HepG2 (cell line): ENCODE measurements around the gene NCOA5. TPM values are rescaled to one million over a fixed set of nuclear protein-coding genes. Genes with fewer than 3 reads are reported as not detected.

Experiments
- ATAC-seq: fragments of 200-7000 bp; cut with Tn5 transposase; 3 replicates; pipeline ENCODE4 v1.9.1; 2020; ENCODE audit warnings: mild to moderate bottlenecking, moderate library complexity
- Bru-seq: library from RNA; stranded (reverse); fragments of 400-500 nt; gene quantifications from one replicate; lab custom pipeline; 2021; lab: Mats Ljungman, UMichigan
- BruChase-seq, 2 experiments: library from RNA; stranded (reverse); fragments of 400-500 nt; gene quantifications; one replicate each; lab custom pipeline; 2021; lab: Mats Ljungman, UMichigan
- BruUV-seq: library from RNA; stranded (reverse); fragments of 400-500 nt; replicated peaks from 2 replicates; lab custom pipeline; 2021; lab: Mats Ljungman, UMichigan
- CTCF ChIA-PET: fragments of 300-600 bp; formaldehyde crosslinking; extraction: SDS; loops from one replicate; lab custom pipeline; 2021; ENCODE audit warnings: low total read pairs, inconsistent platforms, low intra/inter-chr PET ratio; lab: Yijun Ruan, JAX
- POLR2A ChIA-PET: fragments of 350-600 bp; sonication (Branson Sonifier 250); formaldehyde crosslinking; loops from one replicate; lab custom pipeline; 2020; ENCODE audit warnings: antibody characterized with exemption, inconsistent platforms; lab: Yijun Ruan, JAX
- DNase-seq: peaks from one replicate; pipeline ENCODE4 v3.0.0-alpha.2; 2015; ENCODE audit warnings: low spot score
- FAIRE-seq: peaks from 3 replicates; lab custom pipeline; 2011; peaks lifted over from hg19 to GRCh38; lab: Jason Lieb, UNC
- H2AFZ ChIP-seq: one replicate; pipeline ENCODE4 v1.6.1; 2011; ENCODE audit warnings: low read length, inconsistent platforms
- H3K27ac ChIP-seq: fragments of 300-600 bp; 3 replicates; pipeline ENCODE4 v1.8.0; 2011; ENCODE audit warnings: mixed run types, mild to moderate bottlenecking, mixed read lengths, low read length, inconsistent platforms; ENCODE audit not compliant: insufficient read depth; ENCODE audit errors: extremely low read length
- H3K27me3 ChIP-seq, 2 experiments: fragments of 200-600 bp in 1 of 2; 2 replicates in 1 of 2; 3 replicates in 1 of 2; pipeline versions ENCODE4 v1.6.0 to v1.8.0; 2011; ENCODE audit warnings: low read length in 2 of 2, mild to moderate bottlenecking in 2 of 2, moderate library complexity in 2 of 2, inconsistent platforms in 1 of 2; ENCODE audit not compliant: insufficient read depth in 2 of 2, control insufficient read depth in 1 of 2
- H3K36me3 ChIP-seq, 2 experiments: fragments of 200-600 bp in 1 of 2; replicated peaks in 1 of 2; 2 replicates in 1 of 2; 3 replicates in 1 of 2; pipeline versions ENCODE4 v1.5.1 to v1.8.0; 2011; ENCODE audit warnings: low read length in 2 of 2, inconsistent platforms in 1 of 2; ENCODE audit not compliant: insufficient read depth in 2 of 2, control insufficient read depth in 1 of 2
- H3K4me1 ChIP-seq: 2 replicates; pipeline ENCODE4 v1.5.1; 2012; ENCODE audit warnings: low read length, inconsistent platforms; ENCODE audit not compliant: insufficient read depth
- H3K4me2 ChIP-seq: 2 replicates; pipeline ENCODE4 v1.6.0; 2011; ENCODE audit warnings: low read depth, low read length, inconsistent platforms
- H3K4me3 ChIP-seq, 3 experiments: fragments of 200-600 bp in 1 of 3; sonication (generic), shearing (Covaris generic) in 1 of 3; replicated peaks in 1 of 3; 2 replicates each; pipeline ENCODE4 v1.5.1; 2011 to 2016; ENCODE audit warnings: low read length in 3 of 3, inconsistent platforms in 2 of 3, low read depth in 2 of 3, mild to moderate bottlenecking in 2 of 3, control low read depth in 1 of 3, mixed read lengths in 1 of 3; ENCODE audit not compliant: insufficient read depth in 1 of 3
- H3K79me2 ChIP-seq: one replicate; pipeline ENCODE4 v1.6.1; 2011; ENCODE audit warnings: low read length, inconsistent platforms; ENCODE audit not compliant: insufficient read depth
- H3K9ac ChIP-seq: 2 replicates; pipeline ENCODE4 v1.6.0; 2011; ENCODE audit warnings: mild to moderate bottlenecking, low read depth, low read length, inconsistent platforms; ENCODE audit not compliant: insufficient read depth
- H3K9me3 ChIP-seq: 2 replicates; pipeline ENCODE4 v1.5.1; 2012; ENCODE audit warnings: mild to moderate bottlenecking, low read length
- H4K20me1 ChIP-seq: 2 replicates; pipeline ENCODE4 v1.6.0; 2011; ENCODE audit warnings: inconsistent platforms, mild to moderate bottlenecking, low read length, moderate library complexity; ENCODE audit not compliant: insufficient read depth
- AKAP8 ChIP-seq: sonication (generic); formaldehyde crosslinking; IDR thresholded peaks from 2 replicates; pipeline ENCODE4 v1.5.1; 2020; ENCODE audit warnings: mild to moderate bottlenecking, missing genetic modification reagents
- REL ChIP-seq: sonication (generic); formaldehyde crosslinking; conservative IDR thresholded peaks from 2 replicates; pipeline ENCODE4 v1.8.0; 2022; ENCODE audit warnings: mild to moderate bottlenecking, missing genetic modification reagents, moderate library complexity
- SOX6 ChIP-seq, 2 experiments: fragments of 450-650 bp in 1 of 2; sonication (generic) in 1 of 2; formaldehyde crosslinking in 1 of 2; IDR thresholded peaks; 2 replicates each; pipeline versions ENCODE4 v1.4.0 to v1.6.1; 2017 to 2020; ENCODE audit warnings: antibody characterized with exemption in 1 of 2, mild to moderate bottlenecking in 1 of 2, missing genetic modification reagents in 1 of 2
- SPEN ChIP-seq: sonication (generic); formaldehyde crosslinking; IDR thresholded peaks from 2 replicates; pipeline ENCODE4 v1.5.1; 2020; ENCODE audit warnings: low read depth, mild to moderate bottlenecking, missing genetic modification reagents
- TOPORS ChIP-seq: sonication (generic); formaldehyde crosslinking; IDR thresholded peaks from 2 replicates; pipeline ENCODE4 v1.8.0; 2023; ENCODE audit warnings: mild to moderate bottlenecking, missing genetic modification reagents
- ZFP1 ChIP-seq: IDR thresholded peaks from 2 replicates; pipeline ENCODE4 v1.6.1; 2016
- ZKSCAN5 ChIP-seq: sonication (generic); formaldehyde crosslinking; IDR thresholded peaks from 2 replicates; pipeline ENCODE4 v1.5.1; 2020; ENCODE audit warnings: mild to moderate bottlenecking, missing genetic modification reagents
- ZNF670 ChIP-seq: sonication (generic); formaldehyde crosslinking; IDR thresholded peaks from 2 replicates; pipeline ENCODE4 v1.8.0; 2022; ENCODE audit warnings: mild to moderate bottlenecking, missing genetic modification reagents, borderline replicate concordance
- WGBS: methylation state at CpG from one replicate; pipeline ENCODE4 v1.1.6; 2017; ENCODE audit warnings: low lambda C conversion rate; 5-methylcytosine and 5-hydroxymethylcytosine counted together
- in situ Hi-C: cut with HindIII; loops from 2 replicates; pipeline ENCODE4 v1.10.0; 2017; ENCODE audit warnings: low pct_unique_long_range_greater_than_20kb; ENCODE audit not compliant: extremely low pct_ligation_motif_present
- intact Hi-C: fragments of 100-400 bp; cut with micrococcal nuclease; formaldehyde crosslinking; loops from one replicate; pipeline ENCODE4 v1.10.0; 2022; ENCODE audit not compliant: unreplicated experiment
- long read RNA-seq, 2 experiments: library from RNA in 1 of 2; library from polyadenylated mRNA in 1 of 2; stranded (forward) in 1 of 2; unstranded in 1 of 2; transcript quantifications; one replicate each; pipeline ENCODE4 v2.0.0, GENCODE V29; 2019 to 2022
- polyA minus RNA-seq, 3 experiments: library from RNA; depleted of rRNA, polyadenylated mRNA; stranded (reverse); fragments of >200 nt; gene quantifications; 2 replicates each; pipeline ENCODE4 v1.2.3, GENCODE V29; 2011; ENCODE audit warnings: low replicate concordance in 1 of 3
- polyA plus RNA-seq, 8 experiments: library from polyadenylated mRNA; depleted of rRNA in 3 of 8; stranded (reverse) in 7 of 8; unstranded in 1 of 8; fragments of >200 nt; fragmentation: Illumina TruSeq in 4 of 8; extraction: Trizol in 4 of 8; gene quantifications; 2 replicates each; pipeline versions ENCODE4 v1.2.1 to v1.2.3, GENCODE V29; 2011 to 2016; ENCODE audit warnings: low read depth in 4 of 8, missing spikeins in 1 of 8, mixed read lengths in 1 of 8; ENCODE audit not compliant: insufficient read depth in 1 of 8
- total RNA-seq, 5 experiments: library from RNA; depleted of rRNA; stranded (reverse); fragments of >200 nt; fragmentation: Illumina TruSeq; extraction: Trizol; gene quantifications; 2 replicates each; pipeline ENCODE4 v1.2.3, GENCODE V29; 2016; ENCODE audit warnings: low read depth in 1 of 5
- TF ChIP-seq, protein P1 (sequence below): sonication (generic); formaldehyde crosslinking; IDR thresholded peaks from 2 replicates; pipeline ENCODE4 v1.5.1; 2020; ENCODE audit warnings: missing genetic modification reagents, mild to moderate bottlenecking, borderline replicate concordance

The NCOA5 gene
- total RNA-seq (2016; rRNA removed; fragmentation: Illumina TruSeq; extraction: Trizol) (28.4 and 37.7 TPM in 2 replicates), polyA plus RNA-seq (2011; rRNA removed) (16.5 and 17.5 TPM in 2 replicates), polyA minus RNA-seq (2011; rRNA and poly(A)+ RNA removed; ENCODE audit: low replicate concordance) (16.8 and 41.9 TPM in 2 replicates), Bru-seq, nascent RNA (percentile 98 among the genes with signal in this experiment), BruChase-seq, experiment 1, labeled RNA remaining after a 6-hour chase (percentile 92 among the genes with signal in this experiment), BruChase-seq, experiment 2, labeled RNA remaining after a 2-hour chase (percentile 97 among the genes with signal in this experiment)
- total RNA-seq (2016; cell fraction: cytosol; rRNA removed; fragmentation: Illumina TruSeq; extraction: Trizol; ENCODE audit: low read depth) = 5.3 and 5.8 TPM in 2 replicates
- 27.1 and 29.5 TPM in 2 replicates for total RNA-seq (2016; cell fraction: insoluble cytoplasmic fraction; rRNA removed; fragmentation: Illumina TruSeq; extraction: Trizol)
- total RNA-seq (2016; cell fraction: membrane; rRNA removed; fragmentation: Illumina TruSeq; extraction: Trizol) = 12.8 and 13.5 TPM in 2 replicates
- total RNA-seq (2016; cell fraction: nucleus; rRNA removed; fragmentation: Illumina TruSeq; extraction: Trizol) = 18.5 and 23.8 TPM in 2 replicates
- polyA plus RNA-seq (2011; cell fraction: cytosol; rRNA removed) = 11.8 and 14.3 TPM in 2 replicates
- 22.9 and 23.8 TPM in 2 replicates for polyA plus RNA-seq (2011; cell fraction: nucleus; rRNA removed)
- polyA plus RNA-seq (2012) = 17.3 and 18.5 TPM in 2 replicates
- 3.4 and 3.9 TPM in 2 replicates for polyA plus RNA-seq (2016; cell fraction: cytosol; fragmentation: Illumina TruSeq; extraction: Trizol; ENCODE audit: low read depth)
- 39.8 and 50.1 TPM in 2 replicates for polyA plus RNA-seq (2016; cell fraction: insoluble cytoplasmic fraction; fragmentation: Illumina TruSeq; extraction: Trizol; ENCODE audit: low read depth)
- 9.4 and 9.8 TPM in 2 replicates for polyA plus RNA-seq (2016; cell fraction: membrane; fragmentation: Illumina TruSeq; extraction: Trizol; ENCODE audit: low read depth)
- 57.0 and 60.2 TPM in 2 replicates for polyA plus RNA-seq (2016; cell fraction: nucleus; fragmentation: Illumina TruSeq; extraction: Trizol; ENCODE audit: insufficient read depth, low read depth)
- polyA minus RNA-seq (2011; cell fraction: cytosol; rRNA and poly(A)+ RNA removed) = 10.9 and 12.0 TPM in 2 replicates
- polyA minus RNA-seq (2011; cell fraction: nucleus; rRNA and poly(A)+ RNA removed) = 17.4 TPM in 2 replicates
- long read RNA-seq, experiment 1, transcript NCOA5-201 (8 exons, 3,220 nt) = major isoform, 5 of 26 reads
- long read RNA-seq, experiment 1, partial matches to known transcripts = 3 of 26 reads
- long read RNA-seq, experiment 1, other reads (novel, unspliced or antisense) = 18 of 26 reads
- long read RNA-seq, experiment 2, transcript NCOA5-201 (8 exons, 3,220 nt) = major isoform, 14 of 66 reads
- long read RNA-seq, experiment 2, partial matches to known transcripts = 15 of 66 reads
- long read RNA-seq, experiment 2, other reads (novel, unspliced or antisense) = 37 of 66 reads

DNA sequence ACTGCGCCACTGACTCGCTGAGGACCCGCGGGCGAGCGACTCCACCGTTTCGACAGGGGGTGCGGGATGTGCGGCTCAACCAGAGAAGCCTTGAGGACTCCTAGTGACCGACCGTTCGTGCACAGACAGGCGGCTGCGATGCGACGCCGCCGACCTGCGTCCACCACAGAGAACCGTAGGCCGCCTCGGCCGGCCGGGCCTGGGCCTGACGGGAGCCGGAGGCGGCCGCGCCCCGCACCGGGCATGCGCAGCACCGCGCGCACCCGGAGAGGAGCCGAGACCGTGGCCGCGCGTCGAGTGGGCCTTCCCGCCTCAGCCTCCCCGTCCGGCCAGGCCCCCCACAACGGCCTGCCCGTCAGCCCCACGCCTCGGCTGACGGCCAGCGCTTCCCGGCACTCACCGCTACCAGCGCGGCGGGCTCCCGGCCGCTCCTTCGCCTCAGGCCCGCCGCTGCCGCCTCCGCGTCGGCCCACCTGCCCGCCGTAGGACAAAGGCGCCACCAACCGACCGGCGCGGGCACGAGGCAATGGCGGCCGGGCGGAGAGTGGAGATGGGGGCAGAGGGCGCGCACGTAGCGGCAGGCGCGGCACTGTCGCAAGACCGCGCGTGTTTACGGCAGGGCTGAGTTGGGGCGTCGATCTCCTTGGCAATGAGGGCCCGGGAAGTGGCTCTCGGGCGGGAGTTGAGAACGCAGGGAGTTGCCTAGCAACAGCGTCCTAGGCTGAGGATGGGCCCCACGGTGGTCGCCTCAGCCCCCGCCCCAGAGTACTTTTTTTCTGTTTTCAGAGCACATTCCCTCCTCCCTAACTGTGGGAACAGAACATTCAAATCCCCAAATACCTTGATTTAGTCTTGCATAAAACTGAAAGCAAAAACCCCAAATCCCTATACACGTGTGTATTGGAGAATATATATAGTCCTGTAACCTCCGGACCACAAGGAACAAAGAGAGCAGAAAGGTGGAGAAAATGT, at the start of gene NCOA5:
NCOA5 (minus strand) TSS at position 546 of the 972 bp plus-strand sequence. CDS start 10,538 bp downstream, outside the sequence.
- Histone ChIP-seq H3K4me1 (peaks cover 45% of the 10 kb centered on the region), H3K36me3 (no peaks in the 10 kb centered on the region; a peak in 1 of 5 replicates), H3K9me3 (no peaks in the 10 kb centered on the region), H3K9ac (peak within 1 kb of the TSS; percentile 97), H3K27ac (peak within 1 kb of the TSS; percentile 92), H2AFZ (no peak within 1 kb of the TSS), H4K20me1 (peaks cover 47% of the 10 kb centered on the region), H3K4me2 (peak within 1 kb of the TSS; percentile 82), H3K79me2 (peaks cover 47% of the 10 kb centered on the region), H3K27me3 (no peaks in the 10 kb centered on the region; a peak in 1 of 5 replicates), H3K4me3 (peak within 1 kb of the TSS; percentile 70 to 98 (median 92))
- ChIA-PET POLR2A (interaction anchor here (1.0 to 1.8 kb wide), 4 partner anchors 28 to 274 kb away, joined by 3 to 6 read pairs (median 3); no protein-coding TSS in a partner anchor), CTCF (interaction anchor here (1.3 to 4.9 kb wide), 2 partner anchors 75 to 102 kb away, joined by 3 to 27 read pairs; no protein-coding TSS in a partner anchor)
- intact Hi-C loops (loop anchor here (1.0 to 5.0 kb wide), 2 partner anchors 67 to 117 kb away; partner anchors contain the start of gene ZNF335), in situ Hi-C loops (loop anchor here (5.0 kb wide), 1 partner anchor 67 kb away; no protein-coding TSS in a partner anchor)
- WGBS = under 1% methylated on average over 70 of the region's 100 CpGs
- peak; percentile 93 for ATAC-seq
- BruUV-seq = no TSS peak
- no peak for FAIRE-seq
- DNase-seq = peak; percentile 95
- peak; percentile 86 for TF ChIP-seq AKAP8 (CRISPR knock-in tag)
- peak; percentile 65; the same call in 1 of the 2 replicates for TF ChIP-seq ZFP1
- TF ChIP-seq ZKSCAN5 (CRISPR knock-in tag) = peak; percentile 93
- TF ChIP-seq ZNF670 = peak; percentile 87; the same call in 1 of the 2 replicates
- peak; percentile 99 for TF ChIP-seq TOPORS (CRISPR knock-in tag)
- TF ChIP-seq, protein P1, sequence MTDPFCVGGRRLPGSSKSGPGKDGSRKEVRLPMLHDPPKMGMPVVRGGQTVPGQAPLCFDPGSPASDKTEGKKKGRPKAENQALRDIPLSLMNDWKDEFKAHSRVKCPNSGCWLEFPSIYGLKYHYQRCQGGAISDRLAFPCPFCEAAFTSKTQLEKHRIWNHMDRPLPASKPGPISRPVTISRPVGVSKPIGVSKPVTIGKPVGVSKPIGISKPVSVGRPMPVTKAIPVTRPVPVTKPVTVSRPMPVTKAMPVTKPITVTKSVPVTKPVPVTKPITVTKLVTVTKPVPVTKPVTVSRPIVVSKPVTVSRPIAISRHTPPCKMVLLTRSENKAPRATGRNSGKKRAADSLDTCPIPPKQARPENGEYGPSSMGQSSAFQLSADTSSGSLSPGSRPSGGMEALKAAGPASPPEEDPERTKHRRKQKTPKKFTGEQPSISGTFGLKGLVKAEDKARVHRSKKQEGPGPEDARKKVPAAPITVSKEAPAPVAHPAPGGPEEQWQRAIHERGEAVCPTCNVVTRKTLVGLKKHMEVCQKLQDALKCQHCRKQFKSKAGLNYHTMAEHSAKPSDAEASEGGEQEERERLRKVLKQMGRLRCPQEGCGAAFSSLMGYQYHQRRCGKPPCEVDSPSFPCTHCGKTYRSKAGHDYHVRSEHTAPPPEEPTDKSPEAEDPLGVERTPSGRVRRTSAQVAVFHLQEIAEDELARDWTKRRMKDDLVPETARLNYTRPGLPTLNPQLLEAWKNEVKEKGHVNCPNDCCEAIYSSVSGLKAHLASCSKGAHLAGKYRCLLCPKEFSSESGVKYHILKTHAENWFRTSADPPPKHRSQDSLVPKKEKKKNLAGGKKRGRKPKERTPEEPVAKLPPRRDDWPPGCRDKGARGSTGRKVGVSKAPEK (CRISPR knock-in tag) = no peak
- TF ChIP-seq SPEN (CRISPR knock-in tag) = peak; percentile 99
- TF ChIP-seq SOX6 (IDR thresholded peaks at IDR 0.05) = no peak
- no peak for TF ChIP-seq SOX6 (CRISPR knock-in tag; IDR thresholded peaks at IDR 0.05)
- 0 out of 2 replicates have a peak, but pooled peaks have one; percentile 85 for TF ChIP-seq REL (CRISPR knock-in tag)
